ENCODE measurements around the gene ALG14.

The ALG14 gene

GRCh38 chr1:94973309-94973922 lies 99.3 kb downstream of the ALG14 start:
- DNase-seq (ENCODE audit: insufficient read length): no peak
- TF ChIP-seq POLR2A (IDR thresholded peaks at IDR 0.05; ENCODE audit: low read depth, low read length): no peak
- no peak for TF ChIP-seq TAF1 (IDR thresholded peaks at IDR 0.05; ENCODE audit: borderline replicate concordance, low read depth, low read length)
- no peak for TF ChIP-seq POLR2AphosphoS5 (IDR thresholded peaks at IDR 0.05; ENCODE audit: low read depth, low read length)
- FAIRE-seq: no peak

- no peak for DNase-seq (ENCODE audit: insufficient read length)
- no peak for TF ChIP-seq POLR2AphosphoS5 (IDR thresholded peaks at IDR 0.05; ENCODE audit: low read depth, low read length)
- no peak for TF ChIP-seq POLR2A (IDR thresholded peaks at IDR 0.05; ENCODE audit: low read depth, low read length)
- TF ChIP-seq TAF1 (IDR thresholded peaks at IDR 0.05; ENCODE audit: borderline replicate concordance, low read depth, low read length): no peak
- FAIRE-seq: no peak
These were observed 101.2 kb downstream of the ALG14 start for GRCh38 chr1:94971491-94971924.

- TF ChIP-seq POLR2AphosphoS5 (IDR thresholded peaks at IDR 0.05; ENCODE audit: low read depth, low read length) (no peak), TAF1 (IDR thresholded peaks at IDR 0.05; ENCODE audit: borderline replicate concordance, low read depth, low read length) (no peak), POLR2A (IDR thresholded peaks at IDR 0.05; ENCODE audit: low read depth, low read length) (no peak)
- FAIRE-seq: no peak
- DNase-seq (ENCODE audit: insufficient read length): no peak
These were observed 102.0 kb downstream of the ALG14 start for GRCh38 chr1:94970783-94971182.

DNA sequence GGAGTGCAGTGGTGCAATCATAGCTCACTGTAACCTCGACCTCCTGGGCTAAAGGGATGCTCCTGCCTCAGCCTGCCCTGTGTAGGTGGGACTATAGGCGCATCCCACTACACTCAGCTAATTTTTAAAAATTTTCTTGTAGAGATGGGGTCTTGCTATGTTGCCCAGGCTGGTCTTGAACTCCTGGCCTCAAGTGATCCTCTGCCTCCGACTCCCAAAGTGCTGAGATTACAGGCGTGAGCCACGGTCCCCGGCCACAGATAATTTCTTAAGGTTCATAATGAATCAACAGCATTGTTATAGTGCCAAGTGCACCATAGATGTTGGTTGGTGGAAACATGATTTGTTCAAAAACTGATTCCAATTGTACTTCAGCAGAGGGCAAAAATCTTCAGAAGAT lies 103.6 kb downstream of the ALG14 start:
- no peak for FAIRE-seq
- DNase-seq (ENCODE audit: insufficient read length): no peak

GRCh38 chr1:94966033-94966432 lies 106.7 kb downstream of the ALG14 start:
- TF ChIP-seq POLR2A (IDR thresholded peaks at IDR 0.05; ENCODE audit: low read depth, low read length) (no peak), TAF1 (IDR thresholded peaks at IDR 0.05; ENCODE audit: borderline replicate concordance, low read depth, low read length) (no peak), POLR2AphosphoS5 (IDR thresholded peaks at IDR 0.05; ENCODE audit: low read depth, low read length) (no peak)
- DNase-seq (ENCODE audit: insufficient read length) (no peak), FAIRE-seq (no peak)

More for the DNA sequence above, 103.6 kb downstream of the ALG14 start:
- no peak for TF ChIP-seq POLR2A (IDR thresholded peaks at IDR 0.05; ENCODE audit: low read depth, low read length)
- no peak for TF ChIP-seq POLR2AphosphoS5 (IDR thresholded peaks at IDR 0.05; ENCODE audit: low read depth, low read length)
- TF ChIP-seq TAF1 (IDR thresholded peaks at IDR 0.05; ENCODE audit: borderline replicate concordance, low read depth, low read length): no peak

DNA sequence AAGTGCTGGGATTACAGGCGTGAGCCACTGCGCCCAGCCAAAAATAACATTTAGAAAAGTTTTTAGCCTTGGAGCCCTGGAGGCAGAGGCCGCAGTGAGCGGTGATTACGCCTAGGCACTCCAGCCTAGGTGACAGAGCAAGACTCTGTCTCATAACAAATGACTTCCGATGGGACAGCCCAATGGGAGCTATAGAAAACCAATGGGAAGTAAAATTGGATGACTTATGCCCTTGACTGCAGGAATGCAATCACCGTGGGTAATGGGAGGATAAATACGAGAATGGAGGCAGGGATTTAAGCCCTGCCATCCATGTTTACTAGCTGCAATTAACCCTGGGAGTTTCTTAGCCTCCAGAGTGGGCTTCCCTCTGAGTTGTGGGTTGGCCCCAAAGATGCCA lies 108.9 kb downstream of the ALG14 start:
- no peak for DNase-seq (ENCODE audit: insufficient read length)
- peak; percentile 74 for FAIRE-seq
- TF ChIP-seq TAF1 (IDR thresholded peaks at IDR 0.05; ENCODE audit: borderline replicate concordance, low read depth, low read length) (no peak), POLR2AphosphoS5 (IDR thresholded peaks at IDR 0.05; ENCODE audit: low read depth, low read length) (no peak), POLR2A (IDR thresholded peaks at IDR 0.05; ENCODE audit: low read depth, low read length) (no peak)

DNA sequence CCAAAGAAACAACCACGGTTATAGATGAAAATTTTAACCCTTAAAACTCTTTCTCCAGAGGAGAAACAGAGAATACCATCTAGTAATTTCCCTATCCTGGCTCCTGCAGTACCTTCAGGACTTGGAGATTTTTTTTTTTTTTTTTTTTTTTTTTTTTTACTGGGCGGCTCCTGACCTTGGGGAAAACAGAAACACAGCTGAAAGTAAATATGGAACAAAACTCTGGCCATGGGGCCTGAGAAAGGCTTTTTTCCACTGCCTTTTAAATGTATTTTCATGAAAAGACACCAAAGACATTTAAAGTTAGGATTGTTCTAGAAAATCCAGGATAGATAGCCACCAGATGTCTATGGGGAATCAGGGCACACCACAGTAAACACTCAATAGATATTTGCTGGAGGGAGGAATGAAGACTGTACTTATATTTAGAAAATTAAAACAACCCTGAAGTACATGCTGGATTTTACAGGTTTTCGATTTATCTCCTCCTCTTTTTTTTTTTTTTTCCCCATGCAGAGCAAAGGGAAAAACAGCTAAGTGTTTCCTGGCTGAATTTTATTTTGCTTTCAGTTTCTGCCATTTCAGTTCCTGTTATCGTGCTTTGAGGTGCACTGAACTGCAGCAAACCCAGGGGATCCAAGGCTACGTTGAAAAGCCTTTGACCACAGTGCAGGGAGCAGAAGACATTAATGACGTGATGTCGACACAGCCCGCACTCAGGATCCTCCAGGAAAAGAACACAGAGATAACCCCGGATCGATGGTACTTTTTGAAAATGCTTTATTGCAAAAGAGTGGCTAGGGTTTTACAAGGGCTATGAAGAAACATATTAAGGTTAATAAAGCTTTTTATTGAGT lies 110.1 kb downstream of the ALG14 start:
- FAIRE-seq (peak; percentile 89), DNase-seq (ENCODE audit: insufficient read length) (peak; percentile 29)
- TF ChIP-seq POLR2AphosphoS5 (IDR thresholded peaks at IDR 0.05; ENCODE audit: low read depth, low read length): no peak
- TF ChIP-seq POLR2A (IDR thresholded peaks at IDR 0.05; ENCODE audit: low read depth, low read length): no peak

GRCh38 chr1:94961988-94962387 lies 110.8 kb downstream of the ALG14 start:
- no peak for FAIRE-seq
- TF ChIP-seq POLR2AphosphoS5 (IDR thresholded peaks at IDR 0.05; ENCODE audit: low read depth, low read length) (no peak), TAF1 (IDR thresholded peaks at IDR 0.05; ENCODE audit: borderline replicate concordance, low read depth, low read length) (no peak), POLR2A (IDR thresholded peaks at IDR 0.05; ENCODE audit: low read depth, low read length) (no peak)
- no peak for DNase-seq (ENCODE audit: insufficient read length)

DNA sequence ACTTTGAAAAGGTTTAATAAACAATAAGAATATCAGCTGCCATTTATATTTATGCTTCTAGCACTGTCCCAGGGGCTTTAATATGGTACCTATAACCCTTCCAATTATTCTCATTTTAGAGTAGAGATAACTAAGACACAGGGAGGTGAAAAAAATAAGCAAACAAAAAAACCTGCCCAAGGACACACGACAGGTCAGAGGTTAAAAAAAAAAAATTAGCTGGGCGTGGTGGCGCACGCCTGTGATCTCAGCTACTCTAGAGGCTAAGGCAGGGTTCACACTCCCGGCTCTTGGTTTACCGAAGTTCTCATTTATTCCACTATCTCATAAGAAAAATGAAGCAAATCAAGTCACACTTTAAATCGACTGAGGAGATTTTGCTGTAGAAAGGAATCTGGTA lies 111.2 kb downstream of the ALG14 start:
- FAIRE-seq (no peak), DNase-seq (ENCODE audit: insufficient read length) (no peak)
- TF ChIP-seq POLR2A (IDR thresholded peaks at IDR 0.05; ENCODE audit: low read depth, low read length) (no peak), TAF1 (IDR thresholded peaks at IDR 0.05; ENCODE audit: borderline replicate concordance, low read depth, low read length) (no peak), POLR2AphosphoS5 (IDR thresholded peaks at IDR 0.05; ENCODE audit: low read depth, low read length) (no peak)

DNA sequence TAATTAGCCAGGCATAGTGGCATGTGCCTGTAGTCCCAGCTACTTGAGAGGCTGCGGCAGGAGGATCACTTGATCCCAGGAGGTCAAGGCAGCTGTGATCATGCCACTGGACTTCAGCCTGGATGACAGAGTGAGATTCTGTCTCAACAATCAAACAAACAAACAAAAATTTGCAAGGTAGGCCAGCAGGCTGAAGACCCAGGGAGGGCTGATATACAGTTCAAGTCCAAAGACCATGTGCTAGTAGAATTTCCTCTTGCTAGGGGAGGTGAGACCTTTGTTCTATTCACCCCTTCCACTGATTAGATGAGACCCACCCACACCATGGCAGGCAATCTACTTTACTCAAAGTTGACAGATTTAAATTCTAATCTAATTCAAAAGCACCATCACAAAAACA lies 114.7 kb downstream of the ALG14 start:
- no peak for TF ChIP-seq POLR2AphosphoS5 (IDR thresholded peaks at IDR 0.05; ENCODE audit: low read depth, low read length)
- TF ChIP-seq TAF1 (IDR thresholded peaks at IDR 0.05; ENCODE audit: borderline replicate concordance, low read depth, low read length): no peak
- no peak for TF ChIP-seq POLR2A (IDR thresholded peaks at IDR 0.05; ENCODE audit: low read depth, low read length)
- DNase-seq (ENCODE audit: insufficient read length) (no peak), FAIRE-seq (no peak)

- DNase-seq (ENCODE audit: insufficient read length) (no peak), FAIRE-seq (no peak)
- TF ChIP-seq POLR2AphosphoS5 (IDR thresholded peaks at IDR 0.05; ENCODE audit: low read depth, low read length): no peak
- no peak for TF ChIP-seq POLR2A (IDR thresholded peaks at IDR 0.05; ENCODE audit: low read depth, low read length)
- TF ChIP-seq TAF1 (IDR thresholded peaks at IDR 0.05; ENCODE audit: borderline replicate concordance, low read depth, low read length): no peak
These were observed 116.8 kb downstream of the ALG14 start for GRCh38 chr1:94955767-94956632.
